ENCODE data around the gene CADPS. TPM values are rescaled to one million over a fixed set of nuclear protein-coding genes. Genes with fewer than 3 reads are reported as not detected.

Gene CADPS
- total RNA-seq, 1 experiment from 2014 or later, result not detected

GRCh38 chr3:62793946-62794345 lies 81.3 kb downstream of the CADPS start:
- Histone ChIP-seq H3K9me2 (replicated peaks; ENCODE audit: low read length) (no peaks in the 10 kb centered on the region), H3K27me3 (ENCODE audit: low read length) (no peaks in the 10 kb centered on the region), H3K79me2 (ENCODE audit: low read length) (no peaks in the 10 kb centered on the region), H3K27ac (ENCODE audit: low read length) (no peak overlapping the region), H3K4me1 (ENCODE audit: insufficient read depth, low read length) (no peaks in the 10 kb centered on the region), H3F3A (ENCODE audit: low read length, unreplicated experiment) (no peaks in the 10 kb centered on the region), H3K9ac (ENCODE audit: low read length) (no peak overlapping the region), H3K4me2 (ENCODE audit: low read length) (no peak overlapping the region), H3K36me3 (ENCODE audit: low read depth, low read length) (no peaks in the 10 kb centered on the region), H3K9me3 (ENCODE audit: low read length) (peaks cover 14% of the 10 kb centered on the region), H4K20me1 (ENCODE audit: low read length) (no peaks in the 10 kb centered on the region), H2AFZ (ENCODE audit: low read length) (no peak overlapping the region), H3K4me3 (ENCODE audit: low read length) (no peak overlapping the region)
- TF ChIP-seq EZH2 (IDR thresholded peaks at IDR 0.05; ENCODE audit: low read length, unreplicated experiment) (no peak), CTCF (conservative IDR thresholded peaks at IDR 0.05; ENCODE audit: low read depth, low read length) (no peak), EZH2phosphoT487 (IDR thresholded peaks at IDR 0.05; ENCODE audit: borderline replicate concordance, low read length) (no peak)
- ATAC-seq, result no peak
- no TSS peak for BruUV-seq (replicated peaks)
- intact Hi-C loops (cut with micrococcal nuclease), result no loop called here
- no peak for DNase-seq
- CTCF ChIA-PET, result no interaction called here
- POLR2A ChIA-PET (ENCODE audit: unreplicated experiment), result no interaction called here

- no peaks in the 10 kb centered on the region for H3K9me2 ChIP-seq (replicated peaks; ENCODE audit: low read length)
- H3K4me1 ChIP-seq (ENCODE audit: insufficient read depth, low read length), result no peaks in the 10 kb centered on the region
- ChIA-PET CTCF (no interaction called here), POLR2A (ENCODE audit: unreplicated experiment) (no interaction called here)
- no peaks in the 10 kb centered on the region for H3F3A ChIP-seq (ENCODE audit: low read length, unreplicated experiment)
- DNase-seq (no peak), ATAC-seq (no peak)
- no peaks in the 10 kb centered on the region for H4K20me1 ChIP-seq (ENCODE audit: low read length)
- H2AFZ ChIP-seq (ENCODE audit: low read length), result no peak overlapping the region
- no peaks in the 10 kb centered on the region for H3K36me3 ChIP-seq (ENCODE audit: low read depth, low read length)
- H3K9ac ChIP-seq (ENCODE audit: low read length), result no peak overlapping the region
- no peaks in the 10 kb centered on the region for H3K79me2 ChIP-seq (ENCODE audit: low read length)
- TF ChIP-seq EZH2phosphoT487 (IDR thresholded peaks at IDR 0.05; ENCODE audit: borderline replicate concordance, low read length), result no peak
- TF ChIP-seq CTCF (conservative IDR thresholded peaks at IDR 0.05; ENCODE audit: low read depth, low read length), result no peak
- TF ChIP-seq EZH2 (IDR thresholded peaks at IDR 0.05; ENCODE audit: low read length, unreplicated experiment), result no peak
- intact Hi-C loops (cut with micrococcal nuclease), result no loop called here
- H3K27me3 ChIP-seq (ENCODE audit: low read length), result no peaks in the 10 kb centered on the region
- BruUV-seq (replicated peaks), result no TSS peak
- H3K4me3 ChIP-seq (ENCODE audit: low read length), result no peak overlapping the region
- no peak overlapping the region for H3K4me2 ChIP-seq (ENCODE audit: low read length)
- H3K9me3 ChIP-seq (ENCODE audit: low read length), result peaks cover 9% of the 10 kb centered on the region; the same call in 1 of the 2 replicates
- no peak overlapping the region for H3K27ac ChIP-seq (ENCODE audit: low read length)
Observed at GRCh38 chr3:62785384-62785783, 89.8 kb downstream of the CADPS start.

GRCh38 chr3:62781121-62781520 lies 94.1 kb downstream of the CADPS start:
- TF ChIP-seq EZH2phosphoT487 (IDR thresholded peaks at IDR 0.05; ENCODE audit: borderline replicate concordance, low read length) (no peak), EZH2 (IDR thresholded peaks at IDR 0.05; ENCODE audit: low read length, unreplicated experiment) (no peak), CTCF (conservative IDR thresholded peaks at IDR 0.05; ENCODE audit: low read depth, low read length) (no peak)
- no peaks in the 10 kb centered on the region for H3F3A ChIP-seq (ENCODE audit: low read length, unreplicated experiment)
- BruUV-seq (replicated peaks), result no TSS peak
- H3K27ac ChIP-seq (ENCODE audit: low read length), result no peak overlapping the region
- 0 out of 2 replicates have a peak, but pooled peaks cover 5% of the 10 kb centered on the region for H3K9me3 ChIP-seq (ENCODE audit: low read length)
- ATAC-seq (no peak), DNase-seq (no peak)
- CTCF ChIA-PET, result no interaction called here
- no peak overlapping the region for H2AFZ ChIP-seq (ENCODE audit: low read length)
- no peaks in the 10 kb centered on the region for H4K20me1 ChIP-seq (ENCODE audit: low read length)
- no peaks in the 10 kb centered on the region for H3K36me3 ChIP-seq (ENCODE audit: low read depth, low read length)
- intact Hi-C loops (cut with micrococcal nuclease), result no loop called here
- no peaks in the 10 kb centered on the region for H3K4me1 ChIP-seq (ENCODE audit: insufficient read depth, low read length)
- POLR2A ChIA-PET (ENCODE audit: unreplicated experiment), result no interaction called here
- no peaks in the 10 kb centered on the region for H3K79me2 ChIP-seq (ENCODE audit: low read length)
- no peak overlapping the region for H3K4me2 ChIP-seq (ENCODE audit: low read length)
- no peak overlapping the region for H3K4me3 ChIP-seq (ENCODE audit: low read length)
- no peaks in the 10 kb centered on the region for H3K9me2 ChIP-seq (replicated peaks; ENCODE audit: low read length)
- no peaks in the 10 kb centered on the region for H3K27me3 ChIP-seq (ENCODE audit: low read length)
- H3K9ac ChIP-seq (ENCODE audit: low read length), result no peak overlapping the region
